GM23248 (cell line): ENCODE data around the gene RAB3C. TPM values are rescaled to one million over a fixed set of nuclear protein-coding genes. Genes with fewer than 3 reads are reported as not detected.

Experiments
- DNase-seq: peaks from one replicate; pipeline ENCODE4 v3.0.0-alpha.2; 2015
- H2AFZ ChIP-seq: fragments of 200-600 bp; sonication (generic); 2 replicates; pipeline ENCODE4 v1.6.1; 2016; ENCODE audit warnings: antibody characterized with exemption
- H3F3A ChIP-seq: fragments of 200-600 bp; sonication (generic); 2 replicates; pipeline ENCODE4 v1.6.1; 2016; ENCODE audit warnings: mild to moderate bottlenecking, antibody characterized with exemption, mixed run types; ENCODE audit not compliant: insufficient read depth
- H3K27ac ChIP-seq: fragments of 200-600 bp; sonication (generic); 2 replicates; pipeline ENCODE4 v1.5.1; 2016; ENCODE audit warnings: mild to moderate bottlenecking
- H3K27me3 ChIP-seq: fragments of 200-600 bp; sonication (generic); replicated peaks from 2 replicates; pipeline ENCODE4 v1.6.1; 2016; ENCODE audit warnings: mild to moderate bottlenecking; ENCODE audit not compliant: insufficient read depth
- H3K36me3 ChIP-seq: fragments of 200-600 bp; sonication (generic); 2 replicates; pipeline ENCODE4 v1.6.1; 2016; ENCODE audit warnings: low read depth, mild to moderate bottlenecking
- H3K4me1 ChIP-seq: fragments of 200-600 bp; sonication (generic); 2 replicates; pipeline ENCODE4 v1.6.1; 2016; ENCODE audit warnings: mild to moderate bottlenecking; ENCODE audit not compliant: insufficient read depth
- H3K4me2 ChIP-seq: fragments of 200-600 bp; sonication (generic); one replicate; pipeline ENCODE4 v1.6.1; 2016; ENCODE audit warnings: mild to moderate bottlenecking; ENCODE audit not compliant: unreplicated experiment
- H3K4me3 ChIP-seq: fragments of 200-600 bp; sonication (generic); 2 replicates; pipeline ENCODE4 v1.5.1; 2016; ENCODE audit warnings: mild to moderate bottlenecking
- H3K79me2 ChIP-seq: fragments of 200-600 bp; sonication (generic); 2 replicates; pipeline ENCODE4 v1.6.1; 2016; ENCODE audit warnings: mild to moderate bottlenecking; ENCODE audit not compliant: insufficient read depth
- H3K9ac ChIP-seq: fragments of 200-600 bp; sonication (generic); 2 replicates; pipeline ENCODE4 v1.6.1; 2016; ENCODE audit warnings: mild to moderate bottlenecking
- H3K9me2 ChIP-seq: fragments of 200-600 bp; sonication (generic); 2 replicates; pipeline ENCODE4 v1.6.1; 2016; ENCODE audit warnings: mixed run types, mild to moderate bottlenecking, moderate library complexity; ENCODE audit not compliant: insufficient read depth
- H3K9me3 ChIP-seq: fragments of 200-600 bp; sonication (generic); one replicate; pipeline ENCODE4 v1.6.1; 2017; ENCODE audit warnings: low read depth
- H4K20me1 ChIP-seq: fragments of 200-600 bp; sonication (generic); 2 replicates; pipeline ENCODE4 v1.6.0; 2016; ENCODE audit not compliant: insufficient read depth
- EZH2 ChIP-seq: fragments of 200-600 bp; sonication (generic); IDR thresholded peaks from 2 replicates; pipeline ENCODE4 v1.6.1; 2018; ENCODE audit warnings: antibody characterized with exemption, mild to moderate bottlenecking; ENCODE audit not compliant: insufficient read depth, poor library complexity, severe bottlenecking
- EZH2phosphoT487 ChIP-seq: fragments of 200-600 bp; sonication (generic); IDR thresholded peaks from 2 replicates; pipeline ENCODE4 v1.6.1; 2018; ENCODE audit warnings: antibody characterized with exemption, moderate library complexity, mild to moderate bottlenecking, low read depth; ENCODE audit not compliant: insufficient read depth
- WGBS, 2 experiments: methylation state at CpG; one replicate each; pipeline ENCODE4 v1.1.6; 2015 to 2017; ENCODE audit warnings: low lambda C conversion rate in 2 of 2, low coverage in 1 of 2; ENCODE audit errors: missing lambda C conversion rate in 2 of 2; 5-methylcytosine and 5-hydroxymethylcytosine counted together
- in situ Hi-C: fragments of 300-500 bp; cut with MboI; formaldehyde crosslinking; loops from 2 replicates; pipeline ENCODE4 v1.15.0; 2020
- polyA plus RNA-seq: library from polyadenylated mRNA; unstranded; fragments of >200 nt; fragmentation: Nextera tagmentation; extraction: Ambion mirVana; gene quantifications from 2 replicates; pipeline ENCODE4 v1.2.1, GENCODE V29; 2016
- total RNA-seq: library from RNA; depleted of rRNA; stranded (reverse); fragments of >200 nt; shearing (Covaris generic); gene quantifications from 2 replicates; pipeline ENCODE4 v1.2.3, GENCODE V29; 2014

RAB3C gene
- total and polyA plus RNA-seq, 2 experiments from 2014 or later: not detected

GRCh38 chr5:58838729-58839128 lies 255.9 kb downstream of the RAB3C start:
- H3K4me3 ChIP-seq: no peak overlapping the region
- H3K27ac ChIP-seq: no peak overlapping the region
- no peaks in the 10 kb centered on the region for H3K27me3 ChIP-seq
- H3K4me1 ChIP-seq: no peaks in the 10 kb centered on the region
- no peaks in the 10 kb centered on the region for H3K36me3 ChIP-seq
- H3K9me3 ChIP-seq: no peaks in the 10 kb centered on the region
- no peaks in the 10 kb centered on the region for H3K9me2 ChIP-seq
- no peak overlapping the region for H3K9ac ChIP-seq
- H2AFZ ChIP-seq: no peak overlapping the region
- in situ Hi-C loops: loop anchor here (25.0 kb wide), 1 partner anchor 326 kb away; no protein-coding TSS in a partner anchor
- H4K20me1 ChIP-seq: no peaks in the 10 kb centered on the region
- TF ChIP-seq EZH2 (no peak), EZH2phosphoT487 (no peak)
- DNase-seq: no peak
- no peaks in the 10 kb centered on the region for H3F3A ChIP-seq
- no peaks in the 10 kb centered on the region for H3K79me2 ChIP-seq
- H3K4me2 ChIP-seq: no peak overlapping the region

- H3K9ac ChIP-seq: no peak overlapping the region
- no peaks in the 10 kb centered on the region; the same call in none of the 2 replicates for H3K27me3 ChIP-seq
- H3K9me3 ChIP-seq: no peaks in the 10 kb centered on the region
- no peak for TF ChIP-seq EZH2phosphoT487
- TF ChIP-seq EZH2: no peak
- H3K4me1 ChIP-seq: no peaks in the 10 kb centered on the region
- H3K4me3 ChIP-seq: no peak overlapping the region
- in situ Hi-C loops: loop anchor here (25.0 kb wide), 1 partner anchor 331 kb away; no protein-coding TSS in a partner anchor
- H3K4me2 ChIP-seq: no peak overlapping the region
- no peaks in the 10 kb centered on the region for H3K79me2 ChIP-seq
- WGBS, 2 experiments: 54 to 56% methylated on average over 2 of the region's 2 CpGs
- no peaks in the 10 kb centered on the region for H3K36me3 ChIP-seq
- peak; percentile 20 for DNase-seq
- no peaks in the 10 kb centered on the region for H4K20me1 ChIP-seq
- no peak overlapping the region for H3K27ac ChIP-seq
- H2AFZ ChIP-seq: no peak overlapping the region
- H3K9me2 ChIP-seq: no peaks in the 10 kb centered on the region
- H3F3A ChIP-seq: no peaks in the 10 kb centered on the region
These were observed 260.0 kb downstream of the RAB3C start for GRCh38 chr5:58842852-58843251.

- Histone ChIP-seq H4K20me1 (no peaks in the 10 kb centered on the region), H3K4me3 (no peak overlapping the region), H3K9ac (no peak overlapping the region), H3K9me2 (no peaks in the 10 kb centered on the region), H3K4me2 (no peak overlapping the region), H3K27me3 (peaks cover 7% of the 10 kb centered on the region), H3K4me1 (no peaks in the 10 kb centered on the region), H2AFZ (no peak overlapping the region), H3K36me3 (no peaks in the 10 kb centered on the region), H3K27ac (no peak overlapping the region), H3K79me2 (no peaks in the 10 kb centered on the region), H3K9me3 (no peaks in the 10 kb centered on the region), H3F3A (no peaks in the 10 kb centered on the region)
- WGBS, 2 experiments: 13 to 14% methylated on average over 2 of the region's 2 CpGs
- TF ChIP-seq EZH2phosphoT487 (no peak), EZH2 (no peak)
- in situ Hi-C loops: loop anchor here (25.0 kb wide), 1 partner anchor 332 kb away; no protein-coding TSS in a partner anchor
- DNase-seq: no peak
These were observed 261.5 kb downstream of the RAB3C start for GRCh38 chr5:58844395-58844794.

- TF ChIP-seq EZH2phosphoT487 (no peak), EZH2 (no peak)
- Histone ChIP-seq H3K36me3 (no peaks in the 10 kb centered on the region), H3K27me3 (peaks cover 23% of the 10 kb centered on the region), H2AFZ (no peak overlapping the region), H3K9me2 (no peaks in the 10 kb centered on the region), H3K79me2 (no peaks in the 10 kb centered on the region), H3K27ac (no peak overlapping the region), H3K4me3 (no peak overlapping the region), H3K9me3 (no peaks in the 10 kb centered on the region), H3K4me1 (no peaks in the 10 kb centered on the region), H4K20me1 (no peaks in the 10 kb centered on the region), H3K9ac (no peak overlapping the region), H3F3A (no peaks in the 10 kb centered on the region), H3K4me2 (no peak overlapping the region)
- in situ Hi-C loops: loop anchor here (25.0 kb wide), 1 partner anchor 335 kb away; no protein-coding TSS in a partner anchor
- DNase-seq: no peak
- 48 to 61% methylated on average over 5 of the region's 5 CpGs for WGBS, 2 experiments
These were observed 264.2 kb downstream of the RAB3C start for GRCh38 chr5:58847041-58847440.

- Histone ChIP-seq H4K20me1 (no peaks in the 10 kb centered on the region), H3K27me3 (peaks cover 36% of the 10 kb centered on the region), H3K36me3 (no peaks in the 10 kb centered on the region), H3K4me3 (no peak overlapping the region), H2AFZ (no peak overlapping the region), H3K4me1 (no peaks in the 10 kb centered on the region), H3K9me2 (no peaks in the 10 kb centered on the region), H3K4me2 (no peak overlapping the region), H3K9ac (no peak overlapping the region), H3K27ac (no peak overlapping the region), H3F3A (no peaks in the 10 kb centered on the region), H3K79me2 (no peaks in the 10 kb centered on the region), H3K9me3 (no peaks in the 10 kb centered on the region)
- TF ChIP-seq EZH2 (no peak), EZH2phosphoT487 (no peak)
- in situ Hi-C loops: loop anchor here (25.0 kb wide), 1 partner anchor 337 kb away; no protein-coding TSS in a partner anchor
- WGBS, 2 experiments: 0 to 7% methylated on average over 1 of the region's 1 CpG
- DNase-seq: no peak
These were observed 266.3 kb downstream of the RAB3C start for GRCh38 chr5:58849223-58849622.
